ENCODE data around the gene CPZ.

DNA sequence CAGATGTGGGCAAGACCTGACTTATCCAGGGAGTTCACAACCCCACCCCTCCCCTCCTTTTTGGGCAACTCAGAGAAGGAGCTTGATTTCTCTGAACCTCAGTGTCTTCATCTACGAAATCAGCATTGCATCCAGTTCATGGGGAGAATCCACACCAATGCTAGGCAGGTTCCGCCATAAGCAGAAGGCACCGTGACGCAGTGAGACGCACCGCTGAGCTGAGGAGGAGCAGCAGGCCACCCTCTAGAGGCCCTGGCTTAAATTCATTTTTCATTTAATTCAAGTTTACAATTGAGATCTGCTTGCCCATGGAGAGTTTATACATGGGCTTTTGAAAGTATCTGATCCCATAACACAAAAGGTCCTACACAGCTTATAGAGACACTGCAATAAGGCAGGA is 55.7 kb downstream of the CPZ start:
- TF ChIP-seq, protein P1, sequence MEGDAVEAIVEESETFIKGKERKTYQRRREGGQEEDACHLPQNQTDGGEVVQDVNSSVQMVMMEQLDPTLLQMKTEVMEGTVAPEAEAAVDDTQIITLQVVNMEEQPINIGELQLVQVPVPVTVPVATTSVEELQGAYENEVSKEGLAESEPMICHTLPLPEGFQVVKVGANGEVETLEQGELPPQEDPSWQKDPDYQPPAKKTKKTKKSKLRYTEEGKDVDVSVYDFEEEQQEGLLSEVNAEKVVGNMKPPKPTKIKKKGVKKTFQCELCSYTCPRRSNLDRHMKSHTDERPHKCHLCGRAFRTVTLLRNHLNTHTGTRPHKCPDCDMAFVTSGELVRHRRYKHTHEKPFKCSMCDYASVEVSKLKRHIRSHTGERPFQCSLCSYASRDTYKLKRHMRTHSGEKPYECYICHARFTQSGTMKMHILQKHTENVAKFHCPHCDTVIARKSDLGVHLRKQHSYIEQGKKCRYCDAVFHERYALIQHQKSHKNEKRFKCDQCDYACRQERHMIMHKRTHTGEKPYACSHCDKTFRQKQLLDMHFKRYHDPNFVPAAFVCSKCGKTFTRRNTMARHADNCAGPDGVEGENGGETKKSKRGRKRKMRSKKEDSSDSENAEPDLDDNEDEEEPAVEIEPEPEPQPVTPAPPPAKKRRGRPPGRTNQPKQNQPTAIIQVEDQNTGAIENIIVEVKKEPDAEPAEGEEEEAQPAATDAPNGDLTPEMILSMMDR (IDR thresholded peaks at IDR 0.05): no peak
- no peak for TF ChIP-seq POLR2A (IDR thresholded peaks at IDR 0.05)

All from breast epithelium (tissue), 3 donors.